GM18861 (cell line): ENCODE data around the gene HPS1.

Experiments
- ATAC-seq: cut with Tn5 transposase; IDR thresholded peaks from one replicate; pipeline ENCODE4 v1.9.1; 2021; ENCODE audit not compliant: unreplicated experiment

HPS1 gene

DNA sequence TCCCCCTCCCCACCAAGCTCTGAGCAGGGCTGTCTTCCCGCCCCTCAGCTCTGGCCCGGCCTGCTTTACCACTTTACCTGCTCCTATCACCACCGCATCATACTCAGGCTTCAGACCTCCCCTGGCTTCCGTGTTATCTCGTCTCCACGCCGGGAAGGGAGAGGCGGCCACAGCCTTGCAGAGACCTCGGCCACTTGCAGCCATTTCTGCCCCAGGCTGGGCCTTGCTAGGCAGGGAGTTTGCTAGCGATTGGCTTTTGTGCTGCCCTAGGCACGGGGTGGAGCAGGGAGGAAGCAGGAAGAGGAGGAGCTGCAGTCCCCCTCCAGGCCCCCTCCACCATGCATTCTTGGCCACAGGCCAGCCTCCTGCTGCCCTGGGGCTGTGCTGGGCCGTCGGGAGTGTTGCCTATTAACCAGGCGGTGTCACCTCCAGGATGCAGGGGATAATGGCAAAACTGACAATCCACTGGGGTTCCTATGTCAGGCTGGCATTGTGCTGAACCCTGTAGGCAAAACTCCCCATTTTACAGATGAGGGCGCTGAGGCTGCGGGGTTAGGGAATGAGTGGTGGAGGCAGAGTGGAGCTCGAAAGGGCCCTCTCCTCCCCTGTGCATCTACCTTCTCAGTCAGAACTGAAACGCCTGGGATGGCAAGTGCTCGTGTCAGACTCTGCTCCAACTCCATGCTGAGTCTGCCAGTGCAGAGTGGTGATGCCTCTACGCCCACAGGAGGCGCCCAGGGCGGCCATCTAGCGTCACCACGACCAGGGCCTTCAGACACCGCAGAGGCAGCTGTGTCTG is 31.6 kb downstream of the HPS1 start, which contains the start of gene PYROXD2:
Gene PYROXD2, minus strand, starts transcription at position 251 of the 799 bp plus-strand sequence. Its CDS starts 47 bp downstream, at position 204.
- no peak for ATAC-seq

DNA sequence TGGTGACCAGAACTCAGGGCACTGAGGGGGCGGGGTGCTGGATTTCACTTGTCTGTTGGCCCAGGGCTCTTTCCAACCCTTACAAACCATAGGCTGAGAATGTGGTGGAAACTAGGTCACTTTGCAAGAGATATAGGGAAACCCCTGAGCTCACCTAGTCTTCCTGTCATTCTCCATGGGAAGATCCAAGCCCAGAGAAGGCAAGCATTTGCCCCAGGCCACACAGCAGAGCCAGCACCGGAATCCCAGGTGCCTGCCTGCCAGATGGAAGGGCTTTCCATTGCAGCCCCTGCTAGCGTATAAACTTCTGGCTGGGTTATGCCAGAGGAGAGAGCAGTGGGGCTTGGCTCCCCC is 32.2 kb downstream of the HPS1 start:
- no peak for ATAC-seq

DNA sequence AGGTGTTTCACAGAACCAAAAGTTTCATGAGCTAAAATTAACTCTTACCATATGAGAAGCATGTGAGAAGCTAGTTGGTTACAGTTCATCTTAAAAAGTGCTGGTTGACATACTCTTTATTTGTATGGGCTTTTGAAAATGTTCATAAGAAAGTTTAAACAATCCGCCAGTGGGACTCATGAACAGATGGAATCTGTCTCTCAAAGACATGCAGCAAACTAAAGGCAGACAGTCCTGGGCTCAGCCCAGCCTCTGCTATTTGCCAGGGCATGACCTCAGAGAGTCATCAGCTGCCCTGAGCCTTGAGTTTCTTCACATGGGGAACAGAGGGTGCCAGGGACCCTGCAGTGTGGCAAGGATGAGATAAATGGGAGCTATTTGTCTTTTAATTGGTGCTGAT is 35.0 kb downstream of the HPS1 start:
- ATAC-seq, result no peak

DNA sequence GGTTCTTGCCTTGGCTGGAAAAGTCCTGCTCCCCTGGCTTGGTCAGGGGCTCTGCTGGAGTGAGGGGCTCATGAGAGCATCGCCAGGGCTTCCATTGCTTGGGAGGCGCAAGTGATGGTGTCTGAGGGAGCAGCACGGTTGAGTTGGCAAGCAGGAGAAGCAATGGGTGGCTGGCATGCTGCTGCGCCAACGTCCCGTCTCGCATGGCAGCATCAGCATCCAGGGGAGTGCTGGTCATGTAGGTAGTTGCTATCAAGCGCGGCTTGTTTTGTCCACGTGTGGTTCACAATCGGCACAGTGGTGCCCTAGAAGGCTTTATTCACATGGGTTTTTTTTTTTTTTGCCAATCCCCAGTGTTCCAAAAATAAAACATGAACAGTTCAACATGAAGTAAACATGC is 35.6 kb downstream of the HPS1 start:
- ATAC-seq, result no peak

DNA sequence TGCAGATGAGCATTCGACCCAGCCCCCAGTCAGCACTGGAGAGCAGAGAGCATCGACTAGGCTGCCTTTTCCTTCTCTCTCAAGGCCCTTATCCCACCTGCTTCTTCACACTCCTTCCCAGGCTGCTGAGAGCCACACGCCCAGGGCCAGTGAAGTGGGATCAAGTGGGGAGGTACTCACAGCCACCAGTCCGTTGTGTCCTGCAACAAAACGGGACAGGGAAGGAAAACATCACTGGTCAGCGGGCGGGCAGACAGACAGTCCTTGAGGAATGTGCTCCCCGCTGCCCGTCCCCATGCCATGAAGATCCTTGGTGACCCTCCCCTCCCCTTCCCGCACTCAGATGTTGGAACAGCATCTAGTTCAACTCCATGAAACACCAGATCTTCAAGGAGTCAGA is 36.0 kb downstream of the HPS1 start:
- no peak for ATAC-seq

DNA sequence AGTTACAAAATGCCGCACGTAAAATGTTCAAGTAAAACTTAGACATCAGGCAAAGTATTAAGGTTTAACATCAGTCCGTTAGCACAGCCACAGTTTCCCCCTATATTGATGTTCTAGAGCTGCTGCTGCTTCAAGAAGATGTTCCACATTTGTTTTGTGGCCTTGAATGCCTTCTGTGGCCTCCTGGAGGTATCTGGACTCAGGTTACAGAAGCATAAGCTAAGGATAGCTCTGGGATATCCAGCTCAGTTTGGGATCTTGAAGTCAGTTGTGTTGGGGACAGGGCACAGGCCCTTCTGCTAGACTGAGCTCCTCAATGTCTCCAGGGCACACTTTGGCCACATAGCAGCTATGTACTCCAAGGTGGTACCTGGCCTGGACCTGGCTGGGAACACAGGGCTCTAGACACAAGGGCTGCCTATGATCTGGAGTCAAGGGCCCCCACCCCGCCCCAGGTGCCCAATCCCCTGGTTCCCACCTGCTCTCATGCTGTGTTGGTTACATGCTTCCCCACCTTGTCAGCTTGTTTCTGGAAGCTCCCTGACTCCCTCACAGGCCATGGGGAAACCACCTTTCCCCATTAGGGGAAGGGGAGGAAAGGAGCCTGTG is 36.5 kb downstream of the HPS1 start:
- ATAC-seq, result no peak

DNA sequence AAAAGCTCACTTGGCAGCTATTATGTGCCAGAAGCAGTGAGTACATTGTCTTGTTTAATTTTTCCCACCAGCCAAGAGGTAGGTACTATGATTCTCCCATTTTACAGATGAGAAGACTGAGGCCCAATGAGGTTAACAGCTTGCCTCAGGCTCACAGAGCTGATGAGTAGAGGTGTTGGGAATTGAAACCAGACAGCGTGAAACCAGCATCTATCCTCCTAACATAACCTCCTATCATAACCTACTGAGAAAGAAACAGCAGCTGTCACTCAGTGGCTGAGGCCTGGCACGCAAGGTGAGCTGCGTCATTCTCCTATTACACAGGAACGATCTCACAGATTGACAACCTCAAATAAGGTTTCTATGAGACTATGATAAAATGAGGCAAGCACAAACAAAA is 37.9 kb downstream of the HPS1 start:
- ATAC-seq, result no peak

DNA sequence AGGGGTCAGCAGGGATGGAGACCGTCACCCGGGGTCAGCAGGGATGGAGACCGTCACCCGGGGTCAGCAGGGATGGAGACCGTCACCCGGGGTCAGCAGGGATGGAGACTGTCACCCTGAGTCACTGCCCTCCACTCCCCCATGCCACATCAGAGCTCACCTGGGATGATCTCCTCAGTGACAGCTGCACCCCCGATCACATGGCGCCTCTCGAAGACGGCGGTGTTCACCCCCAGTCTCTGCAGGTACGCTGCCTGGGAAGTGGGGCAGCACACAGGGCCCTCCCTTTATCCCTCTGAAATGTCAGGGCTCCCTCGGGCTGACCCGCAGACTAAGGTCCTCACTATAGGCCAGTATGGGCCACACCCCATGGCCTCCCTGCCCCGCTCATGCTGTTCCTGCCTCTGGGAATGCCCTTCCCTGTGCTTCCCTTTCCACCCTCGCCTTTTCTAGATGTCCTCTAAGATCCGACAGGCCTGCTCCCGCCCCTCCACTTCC is 38.9 kb downstream of the HPS1 start:
- no peak for ATAC-seq

DNA sequence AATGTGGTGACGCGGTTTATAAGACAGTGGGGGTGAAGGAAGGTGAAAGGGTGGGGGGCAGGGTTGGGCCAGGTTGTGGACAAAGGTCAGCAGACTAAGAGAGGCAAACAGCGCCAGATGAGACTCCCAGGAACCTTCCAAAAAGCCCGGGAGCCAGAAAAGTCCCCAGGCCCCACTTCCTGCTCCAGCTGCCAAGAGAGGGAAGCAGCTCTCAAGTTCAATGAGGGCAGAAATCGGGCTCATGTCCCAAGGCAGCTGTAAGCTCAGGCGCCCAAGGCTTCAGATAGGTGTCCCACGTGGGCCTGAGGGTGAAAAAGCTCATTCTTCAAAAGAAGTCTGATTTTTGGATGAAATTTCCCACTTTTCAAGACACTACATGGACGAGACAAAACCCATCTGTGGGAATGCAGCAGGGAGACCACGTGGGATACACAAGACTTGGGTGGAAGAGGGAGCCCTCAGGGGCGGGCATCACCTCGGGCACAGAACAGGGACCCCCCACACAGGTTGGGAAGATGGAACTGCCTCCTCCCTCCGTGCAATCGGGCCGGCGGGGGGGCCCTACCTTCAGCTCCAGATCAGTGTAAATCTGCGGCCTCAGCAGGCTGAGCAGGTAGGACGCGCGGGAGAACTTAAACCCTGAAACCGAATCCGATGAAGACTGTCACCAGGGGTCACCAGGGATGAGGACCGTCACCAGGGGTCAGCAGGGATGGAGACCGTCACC is 39.6 kb downstream of the HPS1 start:
- no peak for ATAC-seq

DNA sequence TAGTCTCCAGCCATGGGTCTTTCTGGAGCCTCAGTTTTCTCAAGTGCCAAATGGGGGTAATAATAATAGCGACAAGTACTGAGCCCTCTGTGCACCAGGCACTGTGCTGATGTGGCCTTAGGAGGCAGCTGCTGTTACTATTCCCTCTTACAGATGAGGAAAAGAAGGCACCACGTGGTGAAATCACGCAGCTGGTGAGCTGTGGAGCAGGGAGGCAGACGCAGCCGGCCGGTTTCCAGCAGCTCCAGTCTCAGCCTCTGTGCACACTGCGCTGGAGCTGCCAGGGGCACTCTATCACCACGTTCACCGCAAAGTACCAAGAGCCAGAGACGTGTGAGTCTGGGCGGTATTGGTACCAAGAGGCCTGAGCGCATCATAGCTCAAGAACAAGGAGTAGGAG is 41.3 kb downstream of the HPS1 start:
- no peak for ATAC-seq

DNA sequence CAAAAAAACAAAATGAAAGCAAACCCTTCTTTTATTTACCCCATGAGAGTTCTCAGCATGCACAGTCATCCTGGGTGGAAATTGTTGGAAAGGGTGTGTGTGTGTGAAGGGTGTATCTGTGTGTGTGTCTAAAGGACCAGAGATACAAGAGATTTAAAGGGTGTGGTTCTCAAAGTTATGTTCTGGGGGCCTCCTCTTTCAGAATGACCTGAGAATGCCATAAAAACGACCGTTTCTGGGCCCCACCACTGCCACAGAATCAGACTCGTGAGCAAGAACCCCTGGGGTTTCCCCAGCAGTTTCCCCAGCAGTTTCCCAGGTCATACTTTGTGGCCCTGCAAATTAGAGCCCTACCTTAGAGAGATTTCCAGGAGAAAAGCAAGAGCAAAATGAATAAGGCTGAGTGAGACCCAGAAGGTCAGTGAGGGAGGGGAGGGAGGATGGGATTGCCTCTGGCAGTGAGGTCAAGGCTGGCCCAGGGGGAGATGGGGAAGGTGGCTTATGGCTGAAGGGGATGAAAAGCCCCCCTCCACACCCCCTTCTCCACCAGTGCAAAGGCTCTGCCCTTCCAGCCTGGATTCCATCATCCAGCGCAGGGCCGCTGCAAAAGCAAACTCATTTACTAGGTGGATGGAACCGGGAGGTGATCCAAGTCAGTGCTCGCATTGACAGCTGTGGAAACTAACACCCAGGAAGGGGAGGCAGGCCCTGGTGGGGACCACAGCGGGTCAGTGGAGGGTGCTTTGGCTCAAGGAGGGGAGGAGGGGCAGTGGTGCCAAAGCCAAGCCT is 42.0 kb downstream of the HPS1 start:
- no peak for ATAC-seq

DNA sequence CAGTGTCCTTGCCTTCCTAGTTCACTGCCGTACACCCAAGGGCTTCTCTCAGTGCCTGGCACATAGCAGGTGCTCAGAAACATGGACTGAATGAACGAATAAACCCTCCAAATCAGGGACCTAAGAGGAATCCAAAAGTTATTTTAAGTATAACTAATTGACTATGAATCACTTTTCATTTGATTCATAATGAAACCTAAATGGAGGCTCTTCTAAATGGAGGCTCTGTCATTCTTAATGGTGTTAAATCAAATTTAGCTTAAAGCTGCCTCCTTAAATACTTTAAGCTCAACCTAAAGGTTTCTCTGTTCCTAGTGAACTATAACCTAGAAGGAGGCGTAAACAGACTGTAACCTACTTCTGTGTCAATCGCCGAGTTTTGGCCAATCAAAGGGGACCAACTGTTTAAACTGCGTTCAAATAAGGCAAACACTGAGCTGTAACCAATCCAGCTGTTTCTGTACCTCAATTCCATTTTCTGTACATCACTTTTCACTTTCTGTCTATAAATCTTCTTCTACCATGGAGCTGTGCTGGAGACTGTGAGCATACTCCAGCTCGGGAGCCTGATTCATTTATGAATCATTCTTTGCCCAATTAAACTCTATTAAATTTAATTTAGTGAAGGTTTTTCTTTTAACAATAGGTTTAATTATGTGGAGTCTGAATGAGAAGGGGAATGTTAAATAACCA is 42.8 kb downstream of the HPS1 start:
- ATAC-seq, result no peak

DNA sequence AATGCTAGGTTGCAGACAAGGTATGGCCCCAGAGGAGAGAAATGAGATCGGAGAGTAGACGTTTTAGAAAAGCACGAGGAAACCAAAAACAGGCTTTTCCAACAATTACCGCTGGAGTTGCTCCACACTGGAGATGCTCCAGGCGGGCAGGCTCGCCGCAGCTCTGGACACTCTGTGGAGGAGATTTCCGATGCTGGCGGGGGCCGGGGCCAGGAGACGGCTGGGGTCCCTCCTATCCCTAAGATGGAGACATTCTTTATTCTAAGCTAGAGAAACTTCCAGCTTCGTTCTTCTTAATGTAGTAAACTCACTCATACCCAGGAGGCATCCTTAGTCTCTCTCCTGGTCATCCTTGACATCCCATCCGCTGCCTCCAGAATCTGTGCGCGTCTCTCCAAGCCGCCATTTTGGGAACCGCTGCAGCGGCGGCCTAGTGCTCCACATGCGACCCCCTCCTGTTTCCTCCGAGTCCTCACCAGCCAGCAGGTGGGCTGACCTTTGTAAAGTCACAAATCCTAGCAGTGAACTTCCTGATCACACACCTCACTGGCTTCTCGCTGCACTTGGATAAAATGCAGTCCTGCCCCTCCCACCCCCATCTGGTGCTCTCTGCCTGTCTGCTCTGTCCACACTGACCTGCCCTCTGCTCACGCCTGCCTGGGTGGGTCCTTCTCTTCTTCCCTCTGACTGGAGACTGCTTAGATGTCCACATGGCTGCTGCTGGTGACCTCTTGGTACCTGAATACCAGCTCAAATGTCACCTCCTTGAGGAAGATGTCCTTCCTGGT is 43.6 kb downstream of the HPS1 start:
- ATAC-seq, result no peak

DNA sequence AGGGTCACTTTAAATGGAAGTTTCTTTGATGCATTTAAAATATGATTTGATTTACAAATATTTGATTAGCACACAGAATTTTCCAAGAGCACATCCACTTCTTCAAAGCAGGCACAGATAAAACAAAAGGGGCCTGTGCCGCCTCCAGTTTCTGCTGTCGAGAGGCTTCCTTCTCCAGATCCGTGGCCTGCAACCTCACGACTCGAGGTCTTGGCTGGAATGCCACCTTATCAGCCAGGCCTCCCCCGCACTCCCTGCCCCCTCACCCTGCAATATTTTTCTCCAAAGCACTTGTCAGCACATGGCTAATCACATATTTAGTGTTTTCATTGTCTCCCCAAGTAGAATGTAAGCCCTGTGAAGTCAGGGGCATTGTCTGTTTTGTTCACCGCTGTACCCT is 44.3 kb downstream of the HPS1 start:
- no peak for ATAC-seq

DNA sequence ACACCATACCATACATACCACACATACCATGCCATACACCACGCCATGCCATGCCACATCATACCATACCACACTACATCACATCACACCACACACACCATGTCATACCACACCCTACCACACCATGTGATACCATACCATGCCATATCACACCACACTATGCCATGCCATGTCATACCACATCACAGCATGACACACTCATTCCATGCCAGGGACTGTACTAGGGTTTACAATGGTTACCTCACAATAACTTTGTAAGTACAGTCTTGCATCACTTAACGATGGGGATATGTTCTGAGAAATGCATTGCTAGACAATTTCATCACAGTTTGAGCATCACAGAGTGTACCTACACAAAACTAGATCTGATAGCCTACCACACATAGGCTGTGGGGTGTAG is 46.3 kb downstream of the HPS1 start:
- no peak for ATAC-seq

DNA sequence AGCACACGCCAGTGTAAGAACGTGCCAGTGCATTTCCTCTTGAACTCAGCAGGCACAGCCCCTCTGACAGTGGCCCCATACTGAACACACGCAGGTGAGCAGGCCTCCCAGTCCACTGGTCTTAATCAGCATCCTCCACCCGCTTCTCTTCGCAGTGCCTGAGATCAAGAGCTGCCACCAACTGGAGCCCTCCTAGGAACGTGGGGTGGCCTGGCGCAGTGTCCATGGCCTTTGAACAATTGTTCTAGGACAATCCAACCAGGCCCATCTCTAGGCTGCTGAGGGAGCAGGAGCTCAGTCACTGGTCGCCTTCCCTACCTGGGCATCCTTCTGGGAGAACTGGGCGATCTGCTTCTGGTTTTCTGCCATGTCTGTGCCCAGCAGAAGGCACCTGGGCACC is 47.0 kb downstream of the HPS1 start:
- ATAC-seq, result no peak

DNA sequence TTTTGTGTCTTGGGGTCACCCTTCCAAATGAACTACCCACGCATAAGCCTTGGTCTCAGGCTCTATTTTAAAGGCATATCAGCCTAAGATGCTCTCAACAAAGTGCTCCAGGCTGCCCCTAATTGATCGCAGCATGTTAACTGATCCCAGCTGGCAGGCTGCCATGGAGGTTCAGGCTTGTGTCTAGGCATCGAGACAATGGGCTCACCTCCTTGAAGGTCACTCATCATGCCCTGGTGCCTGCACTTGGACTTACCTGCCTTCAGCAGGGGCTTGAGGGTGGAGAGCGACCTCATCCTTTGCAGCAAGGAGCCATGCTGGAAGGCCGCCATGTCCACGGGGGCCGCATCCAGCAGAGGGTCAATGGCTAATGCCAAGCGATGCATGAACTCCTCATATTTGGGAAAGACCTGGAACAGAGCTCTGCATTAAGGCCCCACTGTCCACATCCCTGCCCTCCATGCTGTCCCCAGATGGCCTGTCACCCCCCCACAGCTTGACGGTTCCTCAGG is 49.6 kb downstream of the HPS1 start:
- ATAC-seq, result no peak

DNA sequence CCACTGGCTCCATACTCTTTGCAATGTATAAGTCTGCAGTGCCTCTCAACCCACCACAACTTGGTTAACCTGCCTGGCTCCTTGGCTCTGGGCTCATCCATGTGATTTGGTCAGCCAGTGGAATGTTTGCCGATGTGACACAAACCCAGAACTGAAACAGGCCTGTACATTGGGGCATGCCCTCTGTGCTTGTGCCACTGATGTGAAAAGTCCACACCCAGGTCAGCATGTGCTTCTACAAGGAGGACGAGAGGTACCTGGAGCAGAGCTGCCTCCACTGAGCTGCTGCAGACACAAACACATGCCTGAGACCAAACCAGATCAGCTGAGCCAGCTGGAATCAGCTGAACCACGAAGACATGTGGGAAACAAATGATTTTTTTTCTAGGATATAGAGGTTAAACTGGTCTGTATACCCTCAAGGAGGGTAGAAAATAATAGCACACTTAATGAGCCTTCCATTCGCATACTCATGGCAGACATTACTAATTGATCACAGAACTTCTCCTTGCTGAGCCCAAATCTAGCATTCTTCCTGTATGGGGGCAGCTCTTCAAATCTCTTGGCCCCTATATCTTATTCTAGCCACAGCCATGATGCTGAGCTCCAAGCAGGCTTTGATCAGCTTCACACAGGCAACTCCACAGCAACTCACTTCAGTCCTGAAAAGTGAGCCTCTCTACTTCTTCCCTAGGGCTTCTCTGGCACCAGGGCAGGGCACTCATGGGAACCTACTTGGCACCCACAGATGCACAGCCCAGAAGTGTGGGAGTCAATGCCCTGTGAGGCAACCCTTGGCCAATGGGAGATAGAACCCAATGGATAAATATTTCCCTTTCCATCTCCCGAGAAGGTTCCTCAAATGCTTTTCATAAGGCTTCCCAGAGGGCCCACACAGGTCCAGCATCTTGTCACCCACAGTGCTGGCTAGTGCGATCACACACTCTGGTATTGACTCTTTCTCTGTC is 50.4 kb downstream of the HPS1 start:
- ATAC-seq, result no peak
